GM18502 (cell line): ENCODE results near the gene SEH1L.

Source experiments
- ATAC-seq: cut with Tn5 transposase; IDR thresholded peaks from one replicate; pipeline ENCODE4 v1.9.1; 2021; ENCODE audit warnings: mild to moderate bottlenecking; ENCODE audit not compliant: unreplicated experiment, poor library complexity

Gene SEH1L

DNA sequence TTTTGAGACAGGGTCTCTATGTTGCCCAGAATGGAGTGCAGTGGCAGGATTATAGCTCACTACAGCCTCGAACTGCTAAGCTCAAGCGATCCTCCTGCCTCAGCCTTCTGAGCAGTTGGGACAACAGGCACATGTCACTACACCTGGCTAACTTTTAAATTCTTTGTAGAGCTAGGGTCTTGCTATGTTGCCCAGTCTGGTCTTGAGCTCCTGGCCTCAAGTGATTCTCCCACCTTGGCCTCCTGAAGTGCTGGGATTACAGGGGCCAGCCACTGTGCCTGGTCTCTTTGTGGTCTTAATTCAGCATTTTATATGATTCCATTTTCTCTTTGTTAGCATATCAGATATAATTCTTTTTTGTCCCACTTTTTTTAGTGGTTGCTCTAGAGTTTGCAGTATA lies 77.4 kb downstream of the SEH1L start:
- ATAC-seq = no peak

DNA sequence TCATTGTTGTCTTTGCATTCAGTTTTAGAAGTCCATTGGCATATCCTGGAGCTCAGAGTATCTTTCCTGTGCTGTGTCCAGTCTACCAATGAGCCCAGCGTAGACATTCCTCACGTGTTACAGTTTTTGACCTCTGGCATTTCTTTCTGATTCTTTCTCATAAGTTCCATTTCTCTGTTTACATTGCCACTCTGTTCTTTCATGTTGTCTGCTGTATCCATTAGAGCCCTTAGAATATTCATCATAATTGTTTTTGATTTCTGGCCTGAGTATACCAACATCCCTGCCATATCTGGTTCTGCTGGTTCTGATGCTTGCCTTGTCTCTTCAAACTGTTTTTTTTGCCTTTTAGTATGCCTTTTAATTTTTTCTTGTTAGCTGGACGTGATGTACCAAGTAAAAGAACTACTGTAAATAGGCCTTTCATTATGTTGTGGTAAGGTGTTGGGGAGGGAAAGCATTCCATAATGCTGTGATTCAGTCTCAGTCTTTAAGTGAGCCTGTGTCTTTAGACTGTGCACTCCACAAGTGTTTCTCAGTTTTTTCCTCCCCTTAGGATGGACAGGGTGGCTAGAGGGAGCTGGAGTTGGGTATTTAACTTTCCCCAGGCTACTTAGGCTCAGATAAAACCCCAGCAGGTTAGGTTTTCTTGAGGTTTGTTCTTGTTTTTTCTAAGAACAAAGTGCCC lies 78.9 kb downstream of the SEH1L start:
- ATAC-seq = no peak

- ATAC-seq = no peak
Observed at GRCh38 chr18:13028869-13029268, 81.1 kb downstream of the SEH1L start.

GRCh38 chr18:13032173-13032572 lies 84.4 kb downstream of the SEH1L start:
- ATAC-seq = no peak

DNA sequence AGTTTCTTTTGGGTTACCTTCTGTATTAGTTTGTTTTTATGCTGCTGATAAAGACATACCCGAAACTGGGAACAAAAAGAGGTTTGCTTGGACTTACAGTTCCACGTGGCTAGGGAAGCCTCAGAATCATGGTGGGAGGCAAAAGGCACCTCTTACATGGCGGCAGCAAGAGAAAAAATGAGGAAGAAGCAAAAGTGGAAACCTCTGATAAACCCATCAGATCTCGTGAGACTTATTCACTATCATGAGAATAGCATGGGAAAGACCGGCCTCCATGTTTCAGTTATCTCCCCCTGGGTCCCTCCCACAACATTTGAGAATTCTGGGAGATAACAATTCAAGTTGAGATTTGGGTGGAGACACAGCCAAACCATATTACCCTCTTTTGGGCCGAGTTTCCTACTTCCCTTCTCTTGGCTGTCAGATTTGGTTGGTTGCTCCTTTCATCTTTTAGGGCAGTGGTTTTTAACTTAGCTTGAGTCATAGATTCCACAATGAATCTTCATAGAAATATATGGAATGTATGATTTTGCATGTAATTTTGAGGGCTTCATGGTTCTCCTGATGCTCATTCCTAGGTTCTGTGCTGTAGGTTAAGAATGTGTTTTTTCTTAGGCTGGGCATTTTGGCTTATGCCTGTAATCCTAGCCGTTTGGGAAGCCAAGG lies 87.6 kb downstream of the SEH1L start:
- ATAC-seq = no peak

GRCh38 chr18:13036622-13037320 lies 89.0 kb downstream of the SEH1L start:
- no peak for ATAC-seq
